Thyroid gland (tissue), 4 donors: ENCODE data around the gene ZP1. TPM values are rescaled to one million over a fixed set of nuclear protein-coding genes. Genes with fewer than 3 reads are reported as not detected.

ENCODE experiments used
- DNase-seq, 2 donors: peaks; one replicate each; pipeline ENCODE4 v3.0.0-alpha.2; 2019
- H3K27ac ChIP-seq, 3 donors: fragments of 200-600 bp; sonication (generic); 1 replicate in 2 of 3; 2 replicates in 1 of 3; pipeline ENCODE4 v1.5.1; 2016 to 2019; ENCODE audit warnings: mild to moderate bottlenecking in 1 of 3, moderate library complexity in 1 of 3
- H3K27me3 ChIP-seq: fragments of 200-600 bp; sonication (generic); one replicate; pipeline ENCODE4 v1.5.1; 2019
- H3K36me3 ChIP-seq, 2 donors: fragments of 200-600 bp; sonication (generic); one replicate each; pipeline ENCODE4 v1.5.1; 2016 to 2019
- H3K4me1 ChIP-seq, 2 donors: fragments of 200-600 bp; sonication (generic); one replicate each; pipeline ENCODE4 v1.5.1; 2017 to 2019
- H3K4me3 ChIP-seq, 3 donors: fragments of 200-600 bp; sonication (generic); replicated peaks in 1 of 3; 1 replicate in 2 of 3; 2 replicates in 1 of 3; pipeline ENCODE4 v1.5.1; 2016; ENCODE audit warnings: mild to moderate bottlenecking in 1 of 3
- H3K9me3 ChIP-seq: fragments of 200-600 bp; sonication (generic); one replicate; pipeline ENCODE4 v1.5.1; 2017
- CTCF ChIP-seq, 6 experiments: fragments of 200-600 bp in 3 of 6; fragments of 450-650 bp in 3 of 6; sonication (generic) in 3 of 6; IDR thresholded peaks; one replicate each; pipeline ENCODE4 v1.5.1; 2016 to 2019; ENCODE audit warnings: antibody characterized with exemption in 6 of 6, mild to moderate bottlenecking in 2 of 6, inconsistent platforms in 1 of 6, moderate library complexity in 1 of 6
- POLR2A ChIP-seq, 2 donors: fragments of 450-650 bp; IDR thresholded peaks; one replicate each; pipeline ENCODE4 v1.6.1; 2017; ENCODE audit warnings: antibody characterized with exemption in 2 of 2, mild to moderate bottlenecking in 2 of 2, moderate library complexity in 1 of 2
- WGBS, 2 donors: methylation state at CpG; one replicate each; pipeline ENCODE4 v1.1.5; 2017; 5-methylcytosine and 5-hydroxymethylcytosine counted together
- intact Hi-C: fragments of 100-400 bp; cut with DNase I; formaldehyde crosslinking; loops from one replicate; pipeline ENCODE4 v1.15.1; 2023
- total RNA-seq, 4 donors: library from RNA; depleted of rRNA; stranded (reverse); fragments of >200 nt; gene quantifications; one replicate each; pipeline ENCODE4 v1.2.3, GENCODE V29; 2016

The ZP1 gene
- total RNA-seq, 4 donors from 2014 or later, result not detected

DNA sequence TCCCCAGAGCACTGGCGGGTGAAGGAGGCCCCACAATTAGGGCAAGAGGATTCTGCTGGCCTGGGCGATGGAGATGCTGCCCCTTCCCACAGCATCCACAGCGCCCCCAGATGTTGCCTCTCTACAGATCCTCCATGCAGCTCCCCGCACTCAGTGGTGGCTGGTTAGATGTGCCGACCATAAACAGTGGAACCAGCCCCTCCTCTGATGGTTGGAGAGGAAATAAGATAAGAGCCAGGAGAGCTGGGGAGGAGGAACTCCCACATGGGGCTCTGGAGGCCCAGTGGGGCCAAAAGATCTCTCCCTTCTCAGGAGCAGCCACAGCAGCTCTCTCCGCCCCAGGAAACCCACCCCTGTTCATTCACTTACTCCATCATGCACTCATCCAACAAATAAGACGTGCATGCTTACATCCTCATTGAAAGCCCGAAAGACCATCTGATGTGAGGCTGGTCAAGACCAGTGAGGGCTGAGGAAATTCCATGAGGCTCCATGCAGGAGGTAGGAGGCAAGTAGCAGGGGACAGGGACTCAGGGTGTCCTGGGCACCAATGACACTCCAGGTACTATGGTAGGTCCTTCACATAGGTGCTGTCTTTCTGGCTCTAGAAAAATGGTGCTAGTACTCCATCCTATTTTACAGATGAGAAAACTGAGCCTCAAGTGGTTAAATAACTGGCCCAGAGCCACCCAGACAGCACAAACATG lies 13.0 kb upstream of the ZP1 start:
- Histone ChIP-seq H3K4me3 (no peak overlapping the region), H3K36me3 (peaks cover 14 to 16% of the 10 kb centered on the region in 2 donors), H3K27ac (no peak overlapping the region), H3K9me3 (no peaks in the 10 kb centered on the region), H3K27me3 (no peaks in the 10 kb centered on the region), H3K4me1 (no peaks in the 10 kb centered on the region)
- no peak for DNase-seq
- WGBS, 2 donors, result 88 to 91% methylated on average over 8 of the region's 8 CpGs
- intact Hi-C loops, result no loop called here
- TF ChIP-seq POLR2A (IDR thresholded peaks at IDR 0.05) (no peak), CTCF (IDR thresholded peaks at IDR 0.05) (no peak)

GRCh38 chr11:60854847-60855725 lies 12.3 kb upstream of the ZP1 start:
- TF ChIP-seq CTCF (IDR thresholded peaks at IDR 0.05) (no peak), POLR2A (IDR thresholded peaks at IDR 0.05) (no peak)
- WGBS, 2 donors, result 71 to 78% methylated on average over 7 to 8 of the region's 8 CpGs
- Histone ChIP-seq H3K4me1 (no peaks in the 10 kb centered on the region), H3K4me3 (no peak overlapping the region), H3K27me3 (no peaks in the 10 kb centered on the region), H3K9me3 (no peaks in the 10 kb centered on the region), H3K27ac (no peak overlapping the region), H3K36me3 (peaks cover 10 to 12% of the 10 kb centered on the region in 2 donors)
- DNase-seq, result no peak
- intact Hi-C loops, result no loop called here

GRCh38 chr11:60855726-60856633 lies 11.4 kb upstream of the ZP1 start, which contains the start of gene PTGDR2:
PTGDR2 (minus strand) TSS chr11:60855950; CDS start chr11:60853722, 2,228 bp downstream.
- H3K36me3 ChIP-seq, result peaks cover 3% of the 10 kb centered on the region in 2 donors
- H3K27me3 ChIP-seq, result no peaks in the 10 kb centered on the region
- 75 to 79% methylated on average over 14 of the region's 14 CpGs for WGBS, 2 donors
- no peak for DNase-seq
- H3K4me1 ChIP-seq, result no peaks in the 10 kb centered on the region
- no peaks in the 10 kb centered on the region for H3K9me3 ChIP-seq
- intact Hi-C loops, result no loop called here
- no peak within 1 kb of the TSS for H3K4me3 ChIP-seq
- no peak within 1 kb of the TSS for H3K27ac ChIP-seq
- TF ChIP-seq CTCF (IDR thresholded peaks at IDR 0.05), result no peak
- TF ChIP-seq POLR2A (IDR thresholded peaks at IDR 0.05), result no peak

DNA sequence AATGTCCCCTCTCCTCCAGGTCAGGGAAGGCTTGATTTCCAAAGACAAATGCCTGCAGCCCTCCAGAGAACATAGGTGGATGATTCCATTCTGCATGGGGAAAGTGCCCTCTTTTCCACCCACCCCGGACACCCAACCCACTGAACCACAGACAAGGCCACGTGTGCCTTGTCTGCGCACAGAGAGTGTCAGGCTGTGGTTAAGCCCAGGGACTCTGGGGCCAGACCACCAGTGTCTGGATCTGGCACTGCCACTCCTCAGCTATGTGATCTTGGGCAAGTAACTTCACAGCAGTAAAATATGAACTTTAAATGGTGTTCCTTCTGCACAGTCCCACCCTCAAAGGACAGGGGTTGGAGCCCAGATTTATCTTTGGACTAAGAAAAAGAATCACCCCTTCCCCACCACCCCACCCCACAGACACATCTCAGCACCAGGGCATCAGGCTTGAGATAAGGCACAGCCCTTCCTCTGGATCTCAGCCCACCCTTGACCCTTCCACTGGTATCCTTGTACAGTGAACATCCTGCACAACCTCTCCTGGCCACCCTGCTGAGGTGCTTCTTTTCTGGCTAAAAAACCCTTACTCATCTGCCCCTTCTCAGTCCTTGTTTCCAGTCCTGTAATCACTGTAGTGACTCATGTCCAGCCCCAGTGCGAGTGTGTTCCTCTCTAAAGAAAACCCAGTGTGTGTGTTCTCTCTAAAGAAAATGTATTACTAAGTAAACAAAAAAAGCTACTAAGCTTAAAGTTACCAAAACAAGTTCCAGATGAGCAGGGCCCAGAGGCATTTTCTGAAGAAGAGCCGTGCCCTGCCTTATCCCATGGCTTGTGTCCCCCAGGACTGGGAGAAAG lies 9.7 kb upstream of the ZP1 start:
- H3K4me1 ChIP-seq, result no peaks in the 10 kb centered on the region
- no peak overlapping the region for H3K27ac ChIP-seq
- no peaks in the 10 kb centered on the region for H3K36me3 ChIP-seq
- H3K9me3 ChIP-seq, result no peaks in the 10 kb centered on the region
- no peaks in the 10 kb centered on the region for H3K27me3 ChIP-seq
- TF ChIP-seq CTCF (IDR thresholded peaks at IDR 0.05), result no peak
- TF ChIP-seq POLR2A (IDR thresholded peaks at IDR 0.05), result no peak
- 69% methylated on average over 4 to 5 of the region's 5 CpGs for WGBS, 2 donors
- no peak overlapping the region for H3K4me3 ChIP-seq
- intact Hi-C loops, result no loop called here
- no peak for DNase-seq
